Right lung (tissue), 10 donors: ENCODE results near the gene COPS3. TPM values are rescaled to one million over a fixed set of nuclear protein-coding genes. Genes with fewer than 3 reads are reported as not detected.

Source experiments
- DNase-seq, 2 donors: peaks; one replicate each; pipeline ENCODE4 v3.0.0-alpha.2; 2013
- long read RNA-seq, 8 donors: transcript quantifications; one replicate each; lab custom pipeline, GENCODE V29; 2026
- polyA plus RNA-seq, 5 donors: library from polyadenylated mRNA; unstranded; fragments of 120-200 nt; gene quantifications; one replicate each; pipeline versions ENCODE4 v1.2.1 to v1.2.3, GENCODE V29; 2013; ENCODE audit warnings: inconsistent platforms in 1 of 5, low replicate concordance in 1 of 5; ENCODE audit not compliant: insufficient read length in 5 of 5, insufficient read depth in 1 of 5

Gene COPS3
- polyA plus RNA-seq, result 10 to 100 TPM; 62.2 to 79.9 (median 68.8) TPM
- long read RNA-seq, donor 1, transcript COPS3-201 (12 exons, 1,641 nt), result major isoform, 19 of 24 reads
- long read RNA-seq, donor 1, partial matches to known transcripts, result 0 of 24 reads
- long read RNA-seq, donor 1, other reads (novel, unspliced or antisense), result 0 of 24 reads
- long read RNA-seq, donor 2, transcript COPS3-201 (12 exons, 1,641 nt), result major isoform, 19 of 23 reads
- long read RNA-seq, donor 2, partial matches to known transcripts, result 0 of 23 reads
- long read RNA-seq, donor 2, other reads (novel, unspliced or antisense), result 0 of 23 reads
- long read RNA-seq, donor 3, transcript COPS3-201 (12 exons, 1,641 nt), result major isoform, 11 of 14 reads
- long read RNA-seq, donor 3, partial matches to known transcripts, result 0 of 14 reads
- long read RNA-seq, donor 3, other reads (novel, unspliced or antisense), result 0 of 14 reads
- long read RNA-seq, donor 4, transcript COPS3-201 (12 exons, 1,641 nt), result major isoform, 8 of 8 reads
- long read RNA-seq, donor 4, partial matches to known transcripts, result 0 of 8 reads
- long read RNA-seq, donor 4, other reads (novel, unspliced or antisense), result 0 of 8 reads
- long read RNA-seq, donor 5, transcript COPS3-201 (12 exons, 1,641 nt), result major isoform, 30 of 35 reads
- long read RNA-seq, donor 5, partial matches to known transcripts, result 0 of 35 reads
- long read RNA-seq, donor 5, other reads (novel, unspliced or antisense), result 0 of 35 reads
- long read RNA-seq, donor 6, transcript COPS3-201 (12 exons, 1,641 nt), result major isoform, 23 of 25 reads
- long read RNA-seq, donor 6, partial matches to known transcripts, result 0 of 25 reads
- long read RNA-seq, donor 6, other reads (novel, unspliced or antisense), result 0 of 25 reads
- long read RNA-seq, donor 7, transcript COPS3-201 (12 exons, 1,641 nt), result major isoform, 14 of 17 reads
- long read RNA-seq, donor 7, partial matches to known transcripts, result 0 of 17 reads
- long read RNA-seq, donor 7, other reads (novel, unspliced or antisense), result 0 of 17 reads
- long read RNA-seq, donor 8, transcript COPS3-201 (12 exons, 1,641 nt), result major isoform, 6 of 7 reads
- long read RNA-seq, donor 8, partial matches to known transcripts, result 0 of 7 reads
- long read RNA-seq, donor 8, other reads (novel, unspliced or antisense), result 0 of 7 reads

DNA sequence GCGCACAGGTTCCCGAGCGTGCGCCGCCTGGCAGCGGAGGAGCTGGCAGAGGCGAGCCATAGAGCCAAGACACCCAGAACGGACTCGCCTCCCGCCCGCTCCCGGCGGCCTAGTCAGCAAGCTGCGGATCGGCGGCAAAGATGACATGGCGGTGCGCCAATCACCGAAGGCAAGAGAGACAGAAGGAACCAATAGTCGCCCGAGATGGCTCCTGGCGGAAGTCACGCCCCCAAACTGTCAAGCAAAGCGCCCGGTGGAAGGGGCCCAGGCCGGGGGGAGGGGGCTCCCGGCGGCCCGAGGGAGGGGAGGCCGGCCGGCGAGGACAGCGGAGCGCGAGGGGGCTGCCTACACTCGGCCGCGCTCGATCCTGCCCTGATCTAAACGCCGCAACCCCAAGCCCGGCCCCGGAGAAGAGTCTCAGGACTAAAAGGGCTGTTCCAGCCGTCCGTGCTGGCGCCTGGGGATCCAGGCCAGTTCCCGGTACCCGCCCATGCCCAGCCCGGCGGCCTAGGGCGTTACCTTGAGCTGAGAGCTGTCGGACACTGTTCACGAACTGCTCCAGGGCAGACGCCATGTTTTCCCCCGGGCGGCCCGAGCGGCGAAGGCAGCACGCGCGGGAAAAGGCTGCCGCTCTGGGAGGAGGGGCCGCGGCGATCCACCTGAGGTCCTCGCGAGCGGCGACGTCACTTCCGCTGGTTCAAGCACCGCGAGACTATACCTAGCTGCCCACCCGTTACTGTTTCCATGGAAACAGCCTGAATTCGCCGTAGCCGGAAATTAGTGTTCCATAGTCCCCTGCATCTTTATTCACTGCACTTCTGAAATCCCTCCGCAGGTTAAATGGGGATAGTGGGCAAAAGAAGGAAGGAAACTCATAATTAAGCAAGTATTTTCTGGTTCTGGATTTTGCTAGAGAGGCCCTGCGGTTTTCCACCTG is at the start of gene COPS3:
Gene COPS3 (minus strand): TSS at position 634 of the 937 bp plus-strand sequence. CDS start 60 bp downstream, at position 574.
- DNase-seq, result peak; percentile 97

GRCh38 chr17:17328251-17328650 is 47.2 kb upstream of the COPS3 start:
- DNase-seq, result no peak

GRCh38 chr17:17326275-17326875 is 45.3 kb upstream of the COPS3 start:
- DNase-seq, result no peak

DNA sequence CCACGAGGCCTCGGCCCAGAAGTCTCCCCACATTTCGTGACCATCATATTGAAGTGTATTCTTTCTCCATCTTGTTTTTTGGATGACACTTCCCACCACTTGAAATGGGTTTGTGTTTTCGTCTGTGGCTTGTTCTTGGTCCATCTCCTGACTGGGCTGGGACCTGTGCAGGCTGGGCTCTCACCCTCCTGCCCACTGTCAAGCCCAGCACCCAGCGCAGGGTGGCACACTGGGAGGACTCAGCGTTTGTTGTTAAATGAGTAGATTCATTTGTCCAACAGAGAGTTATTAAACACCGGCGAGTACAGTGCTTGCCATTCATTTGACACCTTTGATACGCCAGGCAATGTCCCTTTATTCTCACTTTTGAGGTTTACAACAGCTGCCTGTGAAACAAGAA is 44.8 kb upstream of the COPS3 start:
- DNase-seq, result no peak

DNA sequence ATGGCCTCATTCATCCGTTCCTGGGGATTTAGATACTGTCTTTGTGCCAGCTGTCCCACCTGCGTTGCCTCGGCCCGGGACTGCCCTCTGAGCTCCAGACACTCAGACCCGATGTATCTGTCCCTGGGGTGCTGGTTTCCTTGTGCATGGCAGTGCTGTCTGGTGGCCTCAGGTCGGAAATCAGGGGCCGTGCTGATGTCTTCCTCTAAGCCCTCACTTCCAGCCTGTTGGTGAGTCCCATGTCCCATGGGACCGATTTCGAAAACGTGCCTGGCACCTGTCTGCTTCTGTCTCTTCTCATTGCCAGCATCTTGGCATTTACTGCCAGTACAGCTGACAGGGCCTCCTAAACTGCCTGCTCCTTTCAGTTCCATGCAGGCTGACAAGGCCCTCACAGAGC is 44.2 kb upstream of the COPS3 start:
- no peak for DNase-seq

DNA sequence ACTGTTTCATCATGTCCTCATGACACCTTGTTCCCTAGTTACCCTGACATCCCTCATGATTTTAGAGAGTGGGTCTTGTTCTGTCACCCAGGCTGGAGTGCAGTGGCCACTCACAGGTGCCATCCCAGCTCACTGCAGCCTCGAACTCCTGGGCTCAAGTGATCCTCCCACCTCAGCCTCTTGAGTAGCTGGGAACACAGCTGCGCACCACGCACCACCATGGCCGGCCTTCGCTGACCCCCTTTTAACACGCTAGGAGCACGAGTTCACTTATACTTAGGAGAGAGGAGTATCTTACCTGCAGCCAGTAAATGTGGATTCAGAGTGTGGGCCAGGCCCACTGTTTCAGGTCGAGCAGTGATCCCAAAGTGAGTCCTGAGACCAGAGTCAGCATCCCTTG is 43.6 kb upstream of the COPS3 start:
- DNase-seq, result no peak

DNA sequence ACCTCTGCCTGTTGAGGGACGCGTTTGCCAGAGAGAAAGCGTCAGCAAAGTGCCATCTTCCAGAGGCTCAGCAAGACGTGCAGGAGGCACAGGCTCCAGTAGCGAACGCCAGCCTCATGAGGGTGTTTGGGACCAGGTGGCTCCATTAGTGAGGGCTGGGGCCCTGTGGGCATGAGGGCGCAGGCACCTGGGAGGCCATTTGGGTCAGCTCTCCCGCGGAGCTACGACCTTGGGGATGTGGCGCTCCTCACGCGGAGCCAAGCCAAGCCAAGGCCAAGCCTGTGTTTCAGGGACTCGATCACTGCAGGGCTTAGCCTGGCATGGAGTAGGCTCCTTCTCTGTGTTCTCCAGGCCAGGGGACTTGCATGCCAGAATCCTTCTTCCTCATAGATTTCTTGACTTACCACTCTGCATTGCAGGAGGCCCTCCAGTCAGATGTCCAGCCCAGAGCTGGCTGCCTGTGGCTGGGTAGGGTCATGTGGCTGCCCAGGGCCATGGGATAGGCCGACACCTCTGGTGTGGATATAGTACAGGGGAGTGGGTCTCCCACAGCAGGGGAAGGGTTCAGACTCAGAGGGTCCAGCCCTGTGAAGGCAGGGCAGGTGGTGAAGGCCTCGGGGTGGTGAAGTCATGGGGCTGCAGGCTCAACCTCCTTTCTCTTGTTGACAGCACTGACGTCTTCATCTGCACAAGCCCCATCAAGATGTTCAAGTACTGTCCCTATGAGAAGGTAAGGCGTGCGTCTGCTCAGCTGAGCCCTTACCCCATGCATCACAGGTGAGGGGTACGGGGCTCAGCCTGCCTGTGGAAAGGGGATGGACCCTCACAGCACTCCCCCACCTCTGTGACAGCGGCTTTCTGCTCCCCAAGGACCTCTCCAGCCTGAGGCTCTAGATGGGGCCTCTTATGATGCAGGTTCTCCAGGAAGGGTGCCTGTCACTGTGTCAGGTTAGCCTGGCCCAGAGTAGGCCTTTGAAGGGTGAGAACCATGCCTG is 41.8 kb upstream of the COPS3 start:
- DNase-seq, result no peak

DNA sequence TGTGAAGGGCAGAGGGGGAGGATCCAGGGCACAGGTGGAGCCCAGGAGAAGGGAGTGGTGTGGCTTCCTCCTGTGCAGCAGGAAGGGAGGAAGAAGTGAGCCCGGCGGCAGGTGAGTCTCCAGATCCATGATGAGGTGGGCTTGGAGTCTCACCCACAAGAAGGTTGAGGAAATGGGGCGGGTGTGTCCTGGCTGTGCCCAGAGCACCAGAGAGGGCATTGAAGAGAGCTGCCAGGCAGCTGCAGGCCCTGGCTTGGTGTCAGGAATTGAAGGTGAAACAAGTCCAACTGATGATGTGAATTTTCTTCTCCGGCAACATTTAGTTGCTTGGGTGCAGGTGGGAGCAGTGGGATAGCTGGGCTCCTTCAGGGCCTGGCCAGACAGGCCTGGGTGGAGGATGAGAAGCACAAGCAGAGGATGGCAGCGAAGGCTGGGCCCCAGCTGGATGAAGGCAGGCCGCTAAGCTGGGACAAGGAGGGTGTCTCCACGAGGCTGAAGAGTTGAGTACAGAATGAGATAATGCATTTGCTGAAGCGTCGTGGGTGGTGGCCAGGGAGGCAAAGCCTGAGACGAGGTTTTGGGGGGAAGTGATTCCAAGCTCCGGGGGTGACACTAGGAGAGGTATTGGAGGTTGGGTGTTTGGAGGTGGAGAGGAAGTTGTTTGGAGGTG is 40.4 kb upstream of the COPS3 start:
- DNase-seq, result no peak

DNA sequence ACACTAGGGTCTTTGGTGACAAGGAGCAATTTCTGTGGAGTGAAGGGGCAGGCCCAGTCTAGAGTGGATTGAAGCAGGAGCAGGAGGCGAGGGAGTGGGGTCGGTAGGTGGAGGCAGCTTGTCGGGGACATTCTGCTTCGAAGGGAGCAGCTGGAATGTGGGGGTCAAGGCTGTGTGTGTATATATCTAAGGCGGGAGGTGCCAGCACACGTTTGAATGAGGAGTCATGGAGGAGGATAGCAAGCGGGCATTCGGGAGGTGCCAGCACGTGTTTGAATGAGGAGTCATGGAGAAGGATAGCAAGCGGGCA is 39.8 kb upstream of the COPS3 start:
- DNase-seq, result no peak

DNA sequence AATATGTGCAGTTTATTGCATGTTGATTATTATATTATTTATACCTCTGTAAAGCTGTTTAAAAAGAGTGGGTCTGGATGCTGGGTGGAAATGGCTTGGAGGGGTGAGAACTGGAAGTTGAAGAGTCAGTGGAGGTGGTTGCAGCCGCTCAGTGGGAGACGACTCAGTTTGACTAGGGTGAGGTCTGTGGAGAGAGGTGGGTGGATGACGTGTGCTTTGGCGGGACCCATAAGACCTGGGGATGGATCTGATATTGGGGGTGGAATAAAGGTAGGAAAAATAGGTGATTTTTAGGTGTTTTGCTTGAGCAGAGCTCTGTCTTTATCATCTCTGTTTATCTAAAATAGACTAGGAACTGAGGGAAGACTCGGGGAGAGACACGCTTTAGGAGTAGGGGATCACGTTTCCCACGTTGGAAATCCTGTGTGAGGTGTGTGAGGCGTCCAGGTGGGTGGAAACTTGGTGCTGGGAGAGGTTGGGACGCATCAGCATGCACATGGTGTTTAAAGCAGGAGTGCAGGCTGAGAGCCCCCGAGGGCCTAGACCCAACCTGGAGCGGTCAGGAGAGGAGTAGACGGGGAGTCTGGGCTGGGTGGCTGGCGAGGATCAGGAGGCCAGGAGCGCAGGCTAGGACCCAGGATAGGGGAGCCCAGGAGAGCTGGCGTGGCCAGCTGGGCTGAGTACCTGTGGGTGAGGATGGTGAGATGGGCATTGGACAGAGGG is 39.3 kb upstream of the COPS3 start:
- DNase-seq, result no peak

GRCh38 chr17:17315142-17315821 is 34.2 kb upstream of the COPS3 start:
- no peak for DNase-seq

DNA sequence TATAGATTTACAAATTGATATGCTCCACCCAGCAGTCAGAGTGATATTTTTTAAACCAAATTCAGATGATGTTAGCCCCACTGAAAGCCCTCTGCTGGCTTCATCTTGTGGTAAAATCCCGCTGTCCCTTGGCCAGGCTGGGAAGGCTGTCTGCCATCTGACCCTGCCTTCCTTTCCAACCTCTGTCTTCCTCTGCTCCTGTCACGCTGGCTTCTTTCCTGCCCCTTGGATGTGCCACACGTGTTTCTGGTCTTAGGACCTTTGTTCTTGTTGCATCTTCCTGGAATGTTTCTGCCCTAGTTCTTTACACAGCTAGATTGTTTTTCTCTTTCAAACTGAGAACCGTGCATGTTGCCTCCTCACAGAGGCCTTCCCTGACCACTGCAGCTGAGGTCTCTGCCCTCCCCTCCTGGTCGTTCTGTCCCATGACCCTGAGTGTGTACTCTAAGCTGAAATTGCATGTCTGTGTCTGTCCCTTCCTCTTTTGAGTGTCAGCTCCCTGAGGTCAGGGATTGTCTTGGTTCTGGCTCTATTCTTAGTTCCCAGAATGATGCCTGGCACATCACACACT is 33.5 kb upstream of the COPS3 start:
- no peak for DNase-seq

GRCh38 chr17:17313350-17313991 is 32.4 kb upstream of the COPS3 start:
- peak in 1 of 2 donors; percentile 12 for DNase-seq

- DNase-seq, result no peak
Measured at GRCh38 chr17:17309356-17309755, 28.3 kb upstream of the COPS3 start.

DNA sequence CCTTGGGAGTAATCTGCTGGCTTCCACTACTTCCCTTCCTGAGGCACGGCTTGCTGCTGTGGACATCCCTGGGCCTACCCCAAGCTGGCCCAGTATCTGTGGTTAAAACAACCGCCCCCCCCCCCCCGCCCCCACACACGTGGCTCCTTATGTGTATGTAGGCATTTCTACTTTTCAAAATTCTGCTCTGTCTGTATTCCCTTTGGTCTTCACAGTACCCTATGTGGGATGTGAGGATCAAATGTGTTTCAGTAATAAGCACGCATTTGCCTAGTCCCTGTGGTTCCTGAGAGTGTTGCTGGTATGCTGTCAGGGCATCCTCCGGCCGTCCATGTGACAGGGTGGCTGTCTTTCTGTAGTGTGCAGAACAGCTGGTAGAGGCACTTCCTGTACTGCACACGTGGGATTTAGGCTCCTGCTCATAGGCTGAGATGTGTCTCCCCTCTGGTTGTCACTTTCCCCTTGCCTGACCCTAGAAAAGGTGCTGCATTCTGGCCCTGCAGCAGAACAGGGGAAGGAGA is 24.3 kb upstream of the COPS3 start:
- no peak for DNase-seq

GRCh38 chr17:17304521-17304985 is 23.5 kb upstream of the COPS3 start:
- no peak for DNase-seq
